Mammary epithelial cell (primary cell): Measurements from ENCODE around the gene RPL3.

Experiments used
- EZH2 ChIP-seq: IDR thresholded peaks from 2 replicates; pipeline ENCODE4 v1.6.1; 2012; ENCODE audit warnings: low read length, inconsistent platforms, borderline replicate concordance
- TF ChIP-seq, protein P1 (sequence below), 2 donors: IDR thresholded peaks in 1 of 2; conservative IDR thresholded peaks in 1 of 2; 2 replicates each; pipeline ENCODE4 v1.5.1; 2011 to 2012; ENCODE audit warnings: inconsistent platforms in 2 of 2, low read length in 2 of 2, mild to moderate bottlenecking in 2 of 2, control low read depth in 1 of 2, low read depth in 1 of 2; ENCODE audit not compliant: insufficient read depth in 1 of 2; ENCODE audit errors: extremely low read depth in 1 of 2

GRCh38 chr22:39265143-39265886 is 54.1 kb downstream of the RPL3 start:
- TF ChIP-seq, protein P1, sequence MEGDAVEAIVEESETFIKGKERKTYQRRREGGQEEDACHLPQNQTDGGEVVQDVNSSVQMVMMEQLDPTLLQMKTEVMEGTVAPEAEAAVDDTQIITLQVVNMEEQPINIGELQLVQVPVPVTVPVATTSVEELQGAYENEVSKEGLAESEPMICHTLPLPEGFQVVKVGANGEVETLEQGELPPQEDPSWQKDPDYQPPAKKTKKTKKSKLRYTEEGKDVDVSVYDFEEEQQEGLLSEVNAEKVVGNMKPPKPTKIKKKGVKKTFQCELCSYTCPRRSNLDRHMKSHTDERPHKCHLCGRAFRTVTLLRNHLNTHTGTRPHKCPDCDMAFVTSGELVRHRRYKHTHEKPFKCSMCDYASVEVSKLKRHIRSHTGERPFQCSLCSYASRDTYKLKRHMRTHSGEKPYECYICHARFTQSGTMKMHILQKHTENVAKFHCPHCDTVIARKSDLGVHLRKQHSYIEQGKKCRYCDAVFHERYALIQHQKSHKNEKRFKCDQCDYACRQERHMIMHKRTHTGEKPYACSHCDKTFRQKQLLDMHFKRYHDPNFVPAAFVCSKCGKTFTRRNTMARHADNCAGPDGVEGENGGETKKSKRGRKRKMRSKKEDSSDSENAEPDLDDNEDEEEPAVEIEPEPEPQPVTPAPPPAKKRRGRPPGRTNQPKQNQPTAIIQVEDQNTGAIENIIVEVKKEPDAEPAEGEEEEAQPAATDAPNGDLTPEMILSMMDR (conservative IDR thresholded peaks at IDR 0.05 in 1 of 2, IDR thresholded peaks at IDR 0.05 in 1 of 2; ENCODE audit: extremely low read depth in 1 of 2, insufficient read depth in 1 of 2, low read depth in 1 of 2, low read length in 2 of 2) = no peak
- TF ChIP-seq EZH2 = no peak
